ENCODE results near the gene KCNIP3.

GRCh38 chr2:95315801-95316411 is 18.8 kb downstream of the KCNIP3 start:
- TF ChIP-seq, protein P1, sequence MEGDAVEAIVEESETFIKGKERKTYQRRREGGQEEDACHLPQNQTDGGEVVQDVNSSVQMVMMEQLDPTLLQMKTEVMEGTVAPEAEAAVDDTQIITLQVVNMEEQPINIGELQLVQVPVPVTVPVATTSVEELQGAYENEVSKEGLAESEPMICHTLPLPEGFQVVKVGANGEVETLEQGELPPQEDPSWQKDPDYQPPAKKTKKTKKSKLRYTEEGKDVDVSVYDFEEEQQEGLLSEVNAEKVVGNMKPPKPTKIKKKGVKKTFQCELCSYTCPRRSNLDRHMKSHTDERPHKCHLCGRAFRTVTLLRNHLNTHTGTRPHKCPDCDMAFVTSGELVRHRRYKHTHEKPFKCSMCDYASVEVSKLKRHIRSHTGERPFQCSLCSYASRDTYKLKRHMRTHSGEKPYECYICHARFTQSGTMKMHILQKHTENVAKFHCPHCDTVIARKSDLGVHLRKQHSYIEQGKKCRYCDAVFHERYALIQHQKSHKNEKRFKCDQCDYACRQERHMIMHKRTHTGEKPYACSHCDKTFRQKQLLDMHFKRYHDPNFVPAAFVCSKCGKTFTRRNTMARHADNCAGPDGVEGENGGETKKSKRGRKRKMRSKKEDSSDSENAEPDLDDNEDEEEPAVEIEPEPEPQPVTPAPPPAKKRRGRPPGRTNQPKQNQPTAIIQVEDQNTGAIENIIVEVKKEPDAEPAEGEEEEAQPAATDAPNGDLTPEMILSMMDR (IDR thresholded peaks at IDR 0.05), result no peak
- TF ChIP-seq POLR2AphosphoS5 (IDR thresholded peaks at IDR 0.05; ENCODE audit: insufficient read depth in 1 of 2, low read depth in 1 of 2), result no peak
- TF ChIP-seq POLR2A (IDR thresholded peaks at IDR 0.05), result no peak

All from vagina (tissue), 2 donors.